T-helper 1 cell (primary cell): ENCODE results near the gene FAM78B.

Experiments
- DNase-seq, 5 donors: peaks; one replicate each; pipeline ENCODE4 v3.0.0-alpha.2; 2012 to 2020
- total RNA-seq, 4 donors: gene quantifications; one replicate each; lab custom pipeline; 2026; lab: John Stamatoyannopoulos, UW

The FAM78B gene, protein sequence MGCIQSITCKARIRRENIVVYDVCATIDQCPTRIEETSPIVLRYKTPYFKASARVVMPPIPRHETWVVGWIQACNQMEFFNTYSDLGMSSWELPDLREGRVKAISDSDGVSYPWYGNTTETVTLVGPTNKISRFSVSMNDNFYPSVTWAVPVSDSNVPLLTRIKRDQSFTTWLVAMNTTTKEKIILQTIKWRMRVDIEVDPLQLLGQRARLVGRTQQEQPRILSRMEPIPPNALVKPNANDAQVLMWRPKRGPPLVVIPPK
- 0 to 0.39 (median 0) reads per million in 4 donors for total RNA-seq

DNA sequence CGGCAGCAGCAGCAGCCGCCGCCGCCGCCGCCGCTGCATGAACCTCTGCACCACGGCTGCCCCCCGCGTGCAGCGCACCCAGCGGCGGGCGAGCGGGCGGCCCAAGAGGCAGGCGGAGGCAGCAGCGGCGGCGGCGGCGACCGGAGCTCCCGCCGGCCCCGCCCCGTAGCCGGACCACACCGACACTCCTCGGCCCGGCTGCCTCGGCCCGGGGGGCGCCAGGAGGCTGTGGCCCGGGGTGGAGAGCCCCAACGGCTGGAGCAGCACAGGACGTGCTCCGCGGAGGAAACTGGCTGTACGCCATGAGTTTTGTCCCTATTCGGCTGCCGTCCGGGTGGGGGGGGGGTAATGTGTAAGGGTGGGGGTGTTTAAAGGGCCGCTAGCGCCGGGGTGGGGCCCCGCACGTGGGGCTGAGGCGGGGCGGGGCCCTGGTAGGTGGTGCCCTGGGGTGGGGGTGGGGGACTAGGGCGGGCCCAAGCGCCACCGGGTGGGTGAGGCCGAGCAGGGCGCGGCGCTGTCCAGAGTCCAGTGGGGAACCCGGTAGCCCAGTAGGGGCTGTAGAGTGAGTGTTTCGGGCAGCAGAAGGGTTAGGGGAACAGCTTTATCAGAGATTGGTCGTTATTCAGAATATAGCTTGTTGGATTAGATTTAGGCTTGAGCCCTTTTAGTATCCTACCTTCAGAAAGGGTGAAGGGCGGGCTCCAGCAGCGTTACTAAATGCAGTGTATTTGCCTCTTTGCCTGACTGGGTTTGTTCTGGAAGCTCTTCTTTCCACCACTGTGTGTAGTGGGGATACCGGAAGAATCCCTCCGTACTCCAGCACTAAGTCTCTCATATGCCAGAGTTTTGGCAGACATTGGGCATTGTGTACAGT, at the start of gene FAM78B:
Gene FAM78B, minus strand, starts transcription at position 304 of the 874 bp plus-strand sequence. CDS start 753 bp downstream, outside the sequence.
- peak in 4 of 5 donors; percentile 9 to 74 (median 24) for DNase-seq

DNA sequence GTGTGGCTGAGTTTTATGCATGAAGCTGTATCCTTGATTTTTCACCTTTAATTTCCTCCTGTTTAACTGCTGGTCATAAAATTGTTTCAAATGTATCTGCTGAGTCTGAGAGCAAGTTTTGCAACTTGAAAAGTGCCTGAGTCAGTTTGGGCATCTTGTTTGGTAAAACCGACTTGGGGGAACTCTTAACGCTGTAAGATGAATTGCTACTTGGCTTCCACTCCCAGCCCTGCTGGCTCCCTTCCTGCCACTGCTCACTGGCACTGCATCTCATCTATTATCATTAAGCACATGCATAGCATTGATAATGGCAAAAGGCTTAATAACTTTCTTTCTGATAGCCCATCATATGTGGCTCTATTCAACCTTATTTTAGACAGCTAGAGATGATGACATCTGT, 35.7 kb upstream of the FAM78B start:
- no peak for DNase-seq

DNA sequence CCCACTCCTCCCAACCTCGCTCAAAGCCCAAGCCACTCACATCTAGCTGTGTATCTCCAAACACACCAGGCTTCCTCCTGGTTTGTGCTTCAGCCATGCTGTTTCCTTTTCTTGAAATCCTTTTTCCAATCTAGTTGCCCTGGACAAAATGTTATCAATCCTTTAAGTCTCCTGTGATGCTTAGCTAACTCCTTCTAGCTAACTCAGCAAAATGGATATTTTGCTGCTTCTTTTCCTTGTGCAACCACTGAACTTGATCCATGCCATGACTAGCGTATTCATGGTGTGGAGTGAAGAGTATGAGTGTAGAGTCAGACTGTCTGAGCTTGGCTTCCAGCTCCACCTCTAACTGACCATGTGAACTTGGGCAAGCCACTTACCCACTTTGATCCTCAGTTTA, 33.9 kb upstream of the FAM78B start:
- DNase-seq, result no peak

DNA sequence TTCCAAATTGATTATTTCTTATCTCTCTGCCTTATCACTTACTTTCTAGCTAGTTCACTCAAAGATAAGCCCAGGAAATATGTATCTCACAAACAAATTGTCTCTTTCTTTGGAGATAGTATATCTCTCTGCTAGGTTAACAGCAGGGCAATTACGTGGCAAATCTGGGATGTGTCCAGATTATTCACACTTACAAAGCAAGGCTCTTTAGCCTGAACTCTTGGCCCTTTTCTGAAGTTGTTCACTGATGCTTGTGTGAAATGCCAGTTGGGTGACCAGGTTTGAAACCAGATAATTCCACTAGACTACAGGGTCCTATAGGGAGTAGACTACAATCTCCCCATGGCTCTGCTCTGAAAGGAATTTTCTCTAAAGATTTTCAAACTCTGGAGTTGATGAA, 30.8 kb upstream of the FAM78B start:
- DNase-seq, result no peak

DNA sequence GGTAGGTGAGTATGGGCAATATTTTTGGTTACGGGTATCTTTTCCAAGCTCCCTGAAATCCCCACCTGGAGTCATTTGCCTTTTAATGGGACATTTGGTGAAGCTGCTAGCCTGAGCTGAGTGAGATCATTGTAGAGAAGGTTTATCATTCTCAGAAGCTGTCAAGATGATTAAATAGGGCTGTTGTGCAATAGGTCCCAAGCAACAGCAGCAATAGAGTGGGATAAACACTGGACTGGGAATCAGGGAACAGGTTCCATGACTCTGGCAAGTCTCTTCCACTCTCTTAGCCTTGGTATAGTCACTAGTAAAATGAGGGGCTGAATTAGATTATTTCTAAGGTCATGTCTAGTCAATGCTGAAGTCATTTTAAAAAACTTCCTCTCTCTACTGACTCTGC, 30.3 kb upstream of the FAM78B start:
- no peak for DNase-seq

DNA sequence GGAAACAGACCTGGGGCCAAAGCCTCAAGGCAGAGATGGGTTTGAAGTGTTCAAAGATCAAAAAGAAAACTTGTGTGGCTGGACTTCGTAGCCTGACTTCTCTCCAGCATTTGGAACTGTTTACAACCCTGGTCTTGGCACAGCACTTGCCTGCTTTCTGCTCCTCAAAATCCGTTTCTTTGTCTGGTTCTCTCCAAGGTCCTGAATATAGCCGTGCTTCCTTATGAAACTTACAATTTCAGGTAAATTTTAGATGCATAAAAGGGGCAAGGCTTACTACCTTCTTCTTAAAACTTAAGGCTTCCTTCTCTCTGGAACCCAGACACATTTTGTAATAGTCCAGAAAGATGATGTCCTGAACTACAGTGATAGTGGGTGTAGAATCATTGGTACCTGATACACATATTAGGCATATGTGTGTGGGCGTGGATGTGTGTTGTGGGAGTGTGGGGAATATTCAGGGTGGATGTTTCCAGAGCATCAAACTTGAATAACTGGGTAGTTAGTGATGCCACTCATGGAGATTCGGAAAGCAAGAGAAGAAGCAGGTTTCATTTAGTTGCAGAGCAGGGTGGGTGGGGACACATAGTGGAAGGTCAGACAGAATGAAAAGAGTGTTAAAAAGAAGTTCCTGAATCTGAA, 26.4 kb upstream of the FAM78B start:
- no peak for DNase-seq

DNA sequence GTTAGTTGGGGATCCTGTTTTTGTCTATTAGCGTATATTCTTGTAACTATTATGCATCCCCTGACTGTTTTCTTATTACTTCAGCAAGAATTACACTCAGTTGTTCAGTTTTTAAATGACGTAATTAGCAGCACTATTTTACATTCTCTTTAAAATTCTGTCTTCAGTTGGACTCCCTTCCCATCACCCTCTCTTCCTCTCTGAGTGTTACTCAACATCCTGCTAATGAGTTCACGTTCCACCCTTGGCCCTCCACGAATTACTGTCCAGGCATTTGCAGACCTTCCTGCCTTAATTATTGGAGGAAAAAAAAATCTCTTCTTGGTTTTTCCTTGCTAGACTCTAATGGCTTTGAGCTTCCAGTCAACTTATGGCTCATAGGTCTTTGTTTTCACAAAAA, 23.6 kb upstream of the FAM78B start:
- no peak for DNase-seq

DNA sequence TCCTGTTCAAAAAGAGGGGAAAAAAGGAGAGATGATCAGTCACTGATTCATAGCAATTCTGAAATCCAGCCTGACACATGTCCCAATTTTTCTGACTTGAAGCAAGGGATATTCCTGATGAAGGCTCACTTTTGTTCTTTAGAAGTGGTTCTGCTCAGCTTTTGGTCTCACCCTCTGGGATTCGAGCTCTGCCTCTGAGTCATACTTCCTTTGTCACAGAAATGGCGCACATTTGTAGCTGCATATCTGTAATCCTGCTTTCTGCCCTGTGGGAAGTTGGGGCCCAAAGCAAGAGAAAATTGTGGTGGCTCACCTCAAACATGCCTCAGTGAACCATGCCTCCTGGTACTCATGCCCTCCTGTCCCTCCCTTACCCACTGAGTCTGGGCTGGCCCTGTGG, 22.3 kb upstream of the FAM78B start:
- no peak for DNase-seq

DNA sequence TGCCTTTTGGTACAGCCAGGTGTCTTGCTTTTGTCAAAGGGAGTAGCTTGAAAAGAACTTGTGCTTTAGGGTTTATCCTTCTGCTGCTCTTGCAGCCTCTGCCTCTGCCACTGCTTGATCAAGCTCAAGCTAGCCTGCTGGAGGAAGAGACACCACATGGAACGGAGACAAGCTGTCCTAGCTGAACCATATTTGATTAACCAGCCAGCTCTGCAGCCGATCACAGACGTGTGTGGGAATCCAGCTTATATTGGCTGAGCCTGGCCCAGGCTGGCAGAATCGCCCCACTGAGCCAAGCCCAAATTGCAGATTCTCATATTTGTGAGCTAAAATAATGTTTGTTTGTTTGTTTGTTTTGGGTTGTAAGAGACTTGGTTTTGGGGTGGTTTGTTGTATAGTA, 18.7 kb upstream of the FAM78B start:
- no peak for DNase-seq

DNA sequence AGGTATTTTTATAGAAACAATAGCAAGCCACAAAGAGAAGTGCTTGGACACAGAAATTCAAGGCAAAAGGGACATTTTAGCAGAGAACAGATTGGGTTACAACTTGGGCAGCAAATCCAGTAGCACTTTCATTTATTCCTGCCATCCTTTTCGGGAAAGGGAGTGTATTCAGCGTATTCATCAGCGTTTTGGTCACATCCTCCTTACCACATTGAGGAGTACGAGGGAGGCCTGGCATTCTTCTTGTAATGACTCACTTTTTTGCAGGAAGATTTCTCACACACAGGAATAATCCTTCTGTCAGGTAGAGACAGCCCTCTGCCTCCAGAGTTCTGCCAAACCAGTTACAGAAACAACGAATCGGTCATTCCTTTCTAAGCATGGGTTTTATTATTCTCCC, 18.1 kb upstream of the FAM78B start:
- DNase-seq, result no peak

DNA sequence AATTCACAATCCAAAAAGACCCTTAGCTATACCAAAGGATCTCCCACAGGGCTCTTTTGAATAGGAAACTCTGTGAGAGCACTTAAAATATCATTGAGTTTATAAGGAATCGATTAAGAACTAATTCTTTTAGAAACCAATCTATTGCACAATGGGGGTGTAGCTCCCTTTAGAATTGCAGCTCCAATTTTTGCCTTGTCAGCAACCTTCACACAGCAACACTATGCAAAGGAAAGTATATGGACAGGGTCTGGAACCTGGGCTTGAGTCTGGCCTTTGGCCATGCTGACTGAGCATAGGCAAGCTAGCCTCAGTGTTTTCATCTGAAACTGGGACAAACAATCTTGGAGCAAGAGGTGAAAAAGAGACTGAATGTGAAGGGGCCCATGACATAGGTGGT, 17.2 kb upstream of the FAM78B start:
- no peak for DNase-seq

DNA sequence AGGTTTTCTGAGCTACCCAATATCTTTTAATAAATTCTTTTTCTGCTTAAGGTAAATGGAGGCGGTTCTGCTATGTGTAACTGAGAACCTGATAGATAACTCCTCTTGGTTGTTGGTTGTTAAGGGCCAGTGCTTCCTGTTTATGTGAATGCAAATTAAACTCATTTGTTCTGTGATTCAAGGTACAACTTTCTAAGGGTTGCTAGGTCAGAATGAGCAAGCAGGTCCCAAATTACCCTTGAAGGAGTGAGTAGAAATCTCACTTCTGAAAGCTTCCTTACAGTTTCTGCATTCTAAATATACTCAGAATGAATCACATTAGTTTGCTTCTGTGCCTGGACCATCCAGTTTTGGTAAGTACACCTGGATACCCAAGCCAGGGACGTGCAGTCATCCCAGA, 15.5 kb upstream of the FAM78B start:
- DNase-seq, result no peak

DNA sequence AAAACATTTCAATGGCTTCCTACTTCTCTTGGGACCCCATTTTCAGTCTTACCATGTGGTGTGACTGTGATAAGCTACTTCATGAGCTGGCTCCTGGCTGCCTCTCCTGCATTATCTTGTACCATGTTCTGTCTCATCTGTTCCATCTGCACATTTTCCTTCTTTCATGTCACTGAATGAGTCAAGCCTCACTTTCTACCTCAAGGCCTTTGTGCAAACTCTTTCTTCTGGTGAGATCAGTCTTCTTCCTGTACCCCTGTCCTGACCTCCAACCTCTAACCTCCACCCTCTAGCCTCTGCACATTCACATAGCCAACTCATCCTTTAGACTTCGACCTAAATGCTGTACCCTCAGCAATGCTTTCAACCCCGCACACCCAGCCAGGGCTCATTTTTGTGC, 9.6 kb upstream of the FAM78B start:
- no peak for DNase-seq

DNA sequence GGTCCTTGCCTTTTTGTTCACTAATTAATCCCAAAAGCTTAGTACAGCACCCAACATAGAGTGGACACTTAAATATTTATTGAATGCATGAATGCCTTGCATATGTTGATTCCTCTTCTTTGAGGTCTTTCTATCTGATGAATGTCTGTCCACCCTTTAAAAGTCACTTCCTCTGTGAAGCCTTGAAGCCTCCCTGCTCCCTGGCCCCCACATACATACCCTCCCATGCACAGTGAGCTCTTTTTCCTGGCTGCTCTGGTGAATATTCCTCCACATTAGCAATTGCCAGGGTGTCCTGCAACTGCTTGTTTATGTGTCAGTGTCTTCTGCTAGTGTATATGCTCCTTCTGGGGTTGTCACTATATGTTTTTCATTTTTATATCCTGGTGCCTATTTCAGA, 8.2 kb upstream of the FAM78B start:
- no peak for DNase-seq

DNA sequence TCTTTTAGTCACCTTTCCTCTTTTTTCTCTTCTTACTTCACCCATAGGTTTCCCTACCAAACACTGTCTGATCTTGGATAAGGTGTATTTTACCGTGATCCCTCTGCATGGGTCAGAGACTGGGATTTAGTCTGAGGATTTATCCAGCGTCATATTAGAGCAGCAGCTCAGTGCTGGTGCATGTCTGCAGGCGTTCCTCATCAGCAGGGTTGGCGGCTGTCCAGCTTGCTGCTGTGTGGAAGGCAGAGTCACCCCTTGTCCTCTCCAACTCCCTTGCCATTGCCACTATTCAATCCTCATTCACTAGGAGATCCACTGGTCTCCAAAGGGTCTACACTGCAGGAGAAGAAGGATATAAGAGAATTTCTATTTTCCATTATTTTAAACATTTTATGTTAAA, 7.3 kb upstream of the FAM78B start:
- no peak for DNase-seq

DNA sequence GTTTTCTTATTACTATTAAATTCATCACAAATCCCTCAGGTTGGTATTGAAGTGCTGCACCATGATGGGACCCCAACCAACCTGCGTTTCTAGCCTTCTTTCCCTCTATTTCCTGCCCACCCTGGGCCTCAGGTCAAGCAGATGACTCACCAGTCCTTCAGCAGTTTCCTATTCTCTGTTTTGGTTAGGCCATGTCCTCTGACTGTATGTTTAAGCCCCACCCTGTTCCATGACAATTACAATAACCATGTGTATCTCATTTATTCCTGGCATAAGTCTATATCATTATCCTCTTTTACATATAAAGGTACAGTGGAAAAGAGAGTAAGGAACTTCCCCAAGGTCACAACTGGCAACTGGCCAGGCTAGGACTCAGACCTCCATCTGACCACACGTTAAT, 5.3 kb upstream of the FAM78B start:
- DNase-seq, result no peak

DNA sequence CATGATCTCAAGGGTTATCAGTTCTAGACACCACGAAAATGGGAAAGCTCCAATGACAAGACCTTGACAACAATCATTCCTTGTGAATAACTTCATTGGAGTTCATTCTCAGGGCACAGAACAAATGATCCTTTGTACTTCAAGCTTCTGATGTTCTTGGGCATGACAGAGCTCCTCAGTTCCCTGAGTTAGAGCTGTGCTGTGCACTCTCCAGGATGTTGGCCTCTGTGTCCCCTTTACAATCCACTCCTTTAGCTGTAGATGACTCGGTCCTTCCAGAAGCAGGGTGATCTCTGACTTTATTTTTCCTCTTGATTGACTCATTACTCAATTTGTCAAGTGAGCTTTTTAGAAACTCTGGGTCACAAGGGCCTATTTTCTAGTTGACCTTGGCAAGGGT, 3.9 kb upstream of the FAM78B start:
- no peak for DNase-seq

DNA sequence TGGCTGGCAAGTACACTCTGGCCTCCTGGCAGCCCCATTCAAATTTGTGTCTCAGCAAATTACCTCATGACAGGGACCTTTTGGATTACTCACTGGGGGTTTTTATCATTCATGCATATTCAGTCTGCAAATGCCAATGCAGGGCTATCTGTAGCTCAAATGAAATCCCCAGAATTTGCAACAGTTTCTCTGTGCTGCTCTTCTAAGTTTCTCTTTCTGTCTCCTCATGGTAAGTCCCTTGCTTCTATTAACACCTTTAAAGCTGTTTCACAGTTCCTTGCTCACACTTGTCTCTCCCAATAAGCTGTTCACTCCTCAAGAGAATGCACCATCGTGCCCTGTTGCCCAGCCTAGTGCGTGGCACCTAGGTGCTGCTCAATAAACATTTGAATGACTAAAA, 3.3 kb upstream of the FAM78B start:
- DNase-seq, result peak in 1 of 5 donors; percentile 7

DNA sequence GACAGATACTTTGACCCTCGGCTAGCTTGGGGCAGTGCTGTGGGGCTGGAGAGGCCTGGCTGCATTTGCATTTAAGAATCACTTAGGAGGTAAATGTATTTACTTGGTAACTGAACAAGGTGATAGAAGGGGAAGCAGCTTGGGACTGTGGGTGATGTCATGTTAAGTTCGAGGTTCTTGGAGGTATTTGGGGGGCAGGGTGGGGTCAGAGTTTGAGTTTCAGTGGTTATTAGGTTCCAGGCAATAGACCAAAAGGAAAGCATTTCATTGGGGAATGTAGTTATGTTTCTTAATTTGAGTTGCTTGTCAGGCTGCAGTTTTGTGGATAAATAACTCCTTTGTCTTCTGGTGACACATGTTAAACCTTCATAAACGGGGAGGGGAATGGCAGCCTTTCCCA, 2.4 kb upstream of the FAM78B start:
- DNase-seq, result no peak

DNA sequence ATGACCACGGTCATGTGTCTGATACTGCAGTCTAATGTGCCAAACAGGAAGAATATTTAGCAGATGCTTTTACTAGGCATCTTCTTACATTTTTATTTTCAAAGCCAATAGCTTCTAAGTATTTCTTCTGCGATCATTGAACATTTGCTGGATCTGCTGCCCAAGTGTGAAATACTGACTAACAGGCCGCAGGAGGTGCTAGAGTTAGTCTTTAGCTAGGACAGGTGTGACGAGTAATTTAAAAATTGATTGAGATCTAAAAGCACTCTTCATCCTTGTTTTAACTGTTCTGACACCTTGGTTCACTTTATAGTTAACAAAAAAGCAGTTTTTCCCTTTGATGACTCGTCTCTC, 748 bp upstream of the FAM78B start:
- no peak for DNase-seq

DNA sequence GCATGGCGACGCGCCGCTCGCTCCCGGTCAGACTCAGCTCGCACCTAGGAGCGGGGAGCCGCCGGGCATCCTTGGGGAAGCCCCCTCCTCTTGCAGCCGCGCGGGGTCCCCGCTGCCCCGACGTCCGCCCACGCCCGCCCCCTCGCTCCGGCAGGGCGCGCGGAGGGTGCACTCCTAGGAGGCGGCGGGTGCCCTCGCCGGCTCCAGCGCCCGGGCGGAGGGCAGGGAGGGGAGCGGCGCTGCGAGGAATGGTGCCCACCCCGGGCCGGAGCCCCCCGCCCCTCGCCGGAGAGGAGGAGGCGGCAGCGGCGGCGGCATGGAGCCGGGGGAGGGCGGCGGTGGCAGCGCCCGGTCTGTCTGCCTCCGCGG, 488 bp downstream of the FAM78B start:
- DNase-seq, result no peak

DNA sequence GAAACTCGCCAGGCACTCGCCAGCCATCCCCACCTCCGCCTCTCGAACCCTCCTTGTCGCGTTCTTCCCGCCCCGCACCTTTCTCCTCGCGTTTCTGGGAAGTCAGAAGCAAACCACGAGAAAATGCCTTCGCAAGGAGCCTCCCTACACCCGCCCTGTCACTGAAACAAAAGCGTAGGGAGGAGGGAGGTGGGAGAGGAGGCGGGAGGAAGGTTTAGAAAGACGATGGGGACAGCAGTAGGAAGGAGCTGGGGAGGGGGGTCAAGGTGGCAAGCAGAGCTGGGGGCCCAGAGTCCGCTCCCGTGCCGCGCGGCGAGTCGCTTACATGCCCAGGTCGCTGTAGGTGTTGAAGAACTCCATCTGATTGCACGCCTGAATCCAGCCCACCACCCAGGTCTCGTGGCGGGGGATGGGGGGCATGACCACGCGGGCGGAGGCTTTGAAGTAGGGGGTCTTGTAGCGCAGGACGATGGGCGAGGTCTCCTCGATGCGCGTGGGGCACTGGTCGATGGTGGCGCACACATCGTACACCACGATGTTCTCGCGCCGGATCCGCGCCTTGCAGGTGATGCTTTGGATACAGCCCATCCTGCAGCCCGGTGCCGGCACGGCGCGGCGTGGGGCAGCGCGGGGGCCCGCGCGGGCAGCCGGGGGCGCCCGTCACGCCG, 1.0 kb downstream of the FAM78B start:
- DNase-seq, result peak in 1 of 5 donors; percentile 2

DNA sequence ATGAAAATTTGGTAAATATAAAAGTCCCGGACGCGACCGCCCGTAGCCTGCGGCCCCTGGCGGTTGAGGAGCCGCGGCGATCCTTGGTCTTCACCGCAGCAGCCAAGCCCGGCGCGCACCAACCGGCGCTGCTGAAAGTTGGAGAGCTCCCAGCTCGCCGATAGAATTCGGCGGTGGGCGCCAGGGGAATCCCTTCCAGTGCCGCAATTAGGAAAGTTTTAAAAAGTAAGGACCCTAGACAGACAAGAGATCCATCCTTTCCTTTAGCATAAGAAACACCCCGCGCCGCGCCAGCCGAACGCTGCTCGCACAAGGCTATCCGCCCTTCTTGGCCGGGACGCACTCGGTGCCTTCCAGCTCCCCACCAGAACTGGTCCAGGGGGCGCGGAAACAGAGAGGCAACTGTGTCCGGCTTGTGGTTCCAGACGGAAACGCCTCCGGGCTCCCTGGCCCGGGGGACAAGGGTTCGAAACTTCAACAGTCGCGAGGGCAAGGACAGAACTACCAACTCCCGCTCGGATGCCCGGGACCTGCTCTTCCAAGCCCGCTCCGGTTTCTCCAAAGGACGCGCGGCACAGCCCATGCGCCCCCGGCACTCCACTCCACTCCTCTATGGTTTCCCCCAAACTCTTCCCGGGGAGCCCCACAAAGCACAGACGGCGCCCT, 1.7 kb downstream of the FAM78B start:
- peak in 2 of 5 donors; percentile 2 to 29 for DNase-seq
